ENCODE measurements around the gene ARPC5. TPM values are rescaled to one million over a fixed set of nuclear protein-coding genes. Genes with fewer than 3 reads are reported as not detected.

The ARPC5 gene
- total RNA-seq, 1 donor = 288 TPM

- peak overlapping the region; percentile 90 for H3K4me3 ChIP-seq (ENCODE audit: low read depth, low read length)
- no peak for DNase-seq (ENCODE audit: low read depth)
- TF ChIP-seq, protein P1, sequence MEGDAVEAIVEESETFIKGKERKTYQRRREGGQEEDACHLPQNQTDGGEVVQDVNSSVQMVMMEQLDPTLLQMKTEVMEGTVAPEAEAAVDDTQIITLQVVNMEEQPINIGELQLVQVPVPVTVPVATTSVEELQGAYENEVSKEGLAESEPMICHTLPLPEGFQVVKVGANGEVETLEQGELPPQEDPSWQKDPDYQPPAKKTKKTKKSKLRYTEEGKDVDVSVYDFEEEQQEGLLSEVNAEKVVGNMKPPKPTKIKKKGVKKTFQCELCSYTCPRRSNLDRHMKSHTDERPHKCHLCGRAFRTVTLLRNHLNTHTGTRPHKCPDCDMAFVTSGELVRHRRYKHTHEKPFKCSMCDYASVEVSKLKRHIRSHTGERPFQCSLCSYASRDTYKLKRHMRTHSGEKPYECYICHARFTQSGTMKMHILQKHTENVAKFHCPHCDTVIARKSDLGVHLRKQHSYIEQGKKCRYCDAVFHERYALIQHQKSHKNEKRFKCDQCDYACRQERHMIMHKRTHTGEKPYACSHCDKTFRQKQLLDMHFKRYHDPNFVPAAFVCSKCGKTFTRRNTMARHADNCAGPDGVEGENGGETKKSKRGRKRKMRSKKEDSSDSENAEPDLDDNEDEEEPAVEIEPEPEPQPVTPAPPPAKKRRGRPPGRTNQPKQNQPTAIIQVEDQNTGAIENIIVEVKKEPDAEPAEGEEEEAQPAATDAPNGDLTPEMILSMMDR (IDR thresholded peaks at IDR 0.05; ENCODE audit: insufficient read depth, low read depth, low read length) = no peak
These were observed 725 bp upstream of the ARPC5 start for GRCh38 chr1:183636334-183636682.

DNA sequence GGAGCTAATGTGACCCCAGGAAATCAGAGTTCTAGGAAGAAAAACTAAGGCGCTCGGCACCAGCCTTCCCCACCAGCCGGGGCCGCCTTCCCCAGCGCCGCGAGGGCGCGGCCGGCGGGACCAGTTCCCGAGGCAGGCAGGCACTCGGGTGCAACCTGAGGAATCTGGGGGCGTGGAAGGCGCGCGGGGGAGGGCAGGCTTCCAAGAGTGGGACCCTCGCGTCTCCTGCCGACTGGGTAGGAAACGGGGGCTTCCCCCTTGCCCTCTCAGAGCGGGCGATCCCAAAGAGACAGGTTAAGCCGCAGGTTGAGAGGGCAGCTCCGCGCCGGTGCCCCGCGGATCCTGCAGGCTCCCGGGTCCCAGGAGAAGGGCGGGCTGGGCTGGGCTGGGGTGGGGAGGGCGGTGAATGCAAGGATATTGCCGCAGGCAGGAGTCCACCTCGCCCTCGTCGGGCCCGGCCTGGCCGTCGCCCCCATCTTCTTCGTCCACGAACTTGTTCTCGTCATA lies 431 bp downstream of the ARPC5 start:
- peak; percentile 20 for DNase-seq (ENCODE audit: low read depth)
- H3K4me3 ChIP-seq (ENCODE audit: low read depth, low read length) = peak overlapping the region; percentile 90
- TF ChIP-seq, protein P1 (IDR thresholded peaks at IDR 0.05; ENCODE audit: insufficient read depth, low read depth, low read length) = no peak

DNA sequence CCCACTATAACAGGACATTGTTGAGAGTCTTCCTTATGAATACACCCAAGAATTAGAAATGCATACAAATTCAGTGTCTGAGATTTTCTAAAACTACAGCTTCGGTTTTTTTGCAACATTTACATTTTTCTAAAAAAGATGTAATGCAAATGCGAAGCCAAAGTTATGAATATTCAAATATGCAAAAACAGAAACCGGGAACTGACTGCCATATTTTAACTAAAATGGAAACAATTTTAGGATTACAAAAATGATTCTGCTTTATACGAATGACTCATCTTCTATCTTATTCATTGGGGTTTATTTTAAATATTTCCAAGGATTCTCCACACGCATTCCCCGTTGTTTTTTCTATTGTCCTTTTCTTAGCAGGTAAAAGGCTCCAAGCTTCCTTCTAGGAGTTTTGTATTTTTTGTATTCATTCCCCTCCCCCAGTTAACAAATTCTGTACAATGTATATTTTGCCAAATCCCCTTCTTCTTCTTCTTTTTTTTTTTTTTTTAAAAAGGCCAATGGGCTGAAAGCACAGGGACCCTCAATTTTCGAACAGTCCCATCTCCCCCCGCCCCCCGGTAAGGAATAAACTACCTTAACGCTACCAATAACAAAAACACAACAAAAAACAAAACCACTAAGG lies 1.0 kb downstream of the ARPC5 start:
- H3K4me3 ChIP-seq (ENCODE audit: low read depth, low read length) = peak overlapping the region; percentile 90
- TF ChIP-seq, protein P1 (IDR thresholded peaks at IDR 0.05; ENCODE audit: insufficient read depth, low read depth, low read length) = no peak
- DNase-seq (ENCODE audit: low read depth) = no peak

- peak overlapping the region; percentile 90 for H3K4me3 ChIP-seq (ENCODE audit: low read depth, low read length)
- peak; percentile 86 for DNase-seq (ENCODE audit: low read depth)
- TF ChIP-seq, protein P1 (IDR thresholded peaks at IDR 0.05; ENCODE audit: insufficient read depth, low read depth, low read length) = peak; percentile 60
These were observed 1.8 kb downstream of the ARPC5 start for GRCh38 chr1:183633676-183634343.

- no peak for DNase-seq (ENCODE audit: low read depth)
- H3K4me3 ChIP-seq (ENCODE audit: low read depth, low read length) = peak overlapping the region; percentile 90
- TF ChIP-seq, protein P1 (IDR thresholded peaks at IDR 0.05; ENCODE audit: insufficient read depth, low read depth, low read length) = no peak
These were observed 2.6 kb downstream of the ARPC5 start for GRCh38 chr1:183632964-183633363.

DNA sequence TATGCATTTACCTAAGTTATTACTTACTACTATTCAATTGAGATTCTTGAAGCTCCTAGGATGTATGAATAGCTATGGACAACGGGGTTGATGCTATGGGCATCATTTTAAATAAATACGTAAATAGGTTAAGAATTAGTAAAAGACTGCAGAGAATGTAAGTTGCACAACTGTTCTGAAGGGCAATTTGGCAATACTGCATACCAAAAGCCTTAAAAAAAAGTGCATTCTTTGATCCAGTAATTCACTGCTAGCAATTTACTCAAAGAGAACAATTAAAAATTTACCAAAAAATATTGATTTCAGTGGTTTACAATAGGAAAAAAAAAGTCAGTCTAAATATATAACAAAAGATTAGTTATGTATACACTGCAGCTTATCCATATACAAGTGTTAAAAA lies 3.5 kb downstream of the ARPC5 start:
- H3K4me3 ChIP-seq (ENCODE audit: low read depth, low read length) = peak overlapping the region; percentile 90
- TF ChIP-seq, protein P1 (IDR thresholded peaks at IDR 0.05; ENCODE audit: insufficient read depth, low read depth, low read length) = no peak
- DNase-seq (ENCODE audit: low read depth) = peak; percentile 66
